Measurements from ENCODE around the gene GRK5.

Gene GRK5

GRCh38 chr10:119348106-119348505, 140.7 kb downstream of the GRK5 start:
- no peak for DNase-seq

GRCh38 chr10:119348516-119349240, 141.3 kb downstream of the GRK5 start:
- no peak for DNase-seq

GRCh38 chr10:119349341-119349740, 142.0 kb downstream of the GRK5 start:
- no peak for DNase-seq

GRCh38 chr10:119349937-119350501, 142.6 kb downstream of the GRK5 start:
- no peak for DNase-seq

GRCh38 chr10:119350502-119351097, 143.2 kb downstream of the GRK5 start:
- DNase-seq: no peak

GRCh38 chr10:119351189-119351588, 143.8 kb downstream of the GRK5 start:
- no peak for DNase-seq

- DNase-seq: no peak
Measured at GRCh38 chr10:119352042-119352441, 144.7 kb downstream of the GRK5 start.

GRCh38 chr10:119352807-119353206, 145.4 kb downstream of the GRK5 start:
- no peak for DNase-seq

- DNase-seq: no peak
Measured at GRCh38 chr10:119353421-119353820, 146.1 kb downstream of the GRK5 start.

GRCh38 chr10:119355930-119356329, 148.6 kb downstream of the GRK5 start:
- DNase-seq: no peak

- DNase-seq: no peak
Measured at GRCh38 chr10:119357412-119358151, 150.2 kb downstream of the GRK5 start.

- no peak for DNase-seq
Measured at GRCh38 chr10:119358152-119358512, 150.8 kb downstream of the GRK5 start.

GRCh38 chr10:119358567-119358966, 151.2 kb downstream of the GRK5 start:
- no peak for DNase-seq

GRCh38 chr10:119359025-119359424, 151.7 kb downstream of the GRK5 start:
- DNase-seq: no peak

- no peak for DNase-seq
Measured at GRCh38 chr10:119360181-119360921, 153.0 kb downstream of the GRK5 start.

- no peak for DNase-seq
Measured at GRCh38 chr10:119361037-119361436, 153.7 kb downstream of the GRK5 start.

- DNase-seq: no peak
Measured at GRCh38 chr10:119362122-119362521, 154.8 kb downstream of the GRK5 start.

- no peak for DNase-seq
Measured at GRCh38 chr10:119364645-119365600, 157.6 kb downstream of the GRK5 start.

GRCh38 chr10:119365773-119366599, 158.6 kb downstream of the GRK5 start:
- DNase-seq: no peak

- no peak for DNase-seq
Measured at GRCh38 chr10:119367841-119368549, 160.6 kb downstream of the GRK5 start.
